ENCODE data around the gene LRRC71.

DNA sequence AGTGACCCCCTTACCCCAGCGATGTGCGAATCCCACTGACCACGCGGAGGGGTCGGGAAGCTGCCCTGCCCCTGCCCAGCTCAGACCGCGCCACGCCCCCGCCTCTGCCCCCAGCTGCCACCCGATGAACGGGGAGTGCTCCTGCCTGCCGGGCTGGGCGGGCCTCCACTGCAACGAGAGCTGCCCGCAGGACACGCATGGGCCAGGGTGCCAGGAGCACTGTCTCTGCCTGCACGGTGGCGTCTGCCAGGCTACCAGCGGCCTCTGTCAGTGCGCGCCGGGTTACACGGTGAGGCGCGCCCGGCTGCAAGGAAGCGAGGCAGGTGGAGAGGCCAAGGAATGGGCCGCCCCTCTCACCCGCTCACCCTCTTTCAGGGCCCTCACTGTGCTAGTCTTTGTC, 11.9 kb upstream of the LRRC71 start:
- TF ChIP-seq, protein P1, sequence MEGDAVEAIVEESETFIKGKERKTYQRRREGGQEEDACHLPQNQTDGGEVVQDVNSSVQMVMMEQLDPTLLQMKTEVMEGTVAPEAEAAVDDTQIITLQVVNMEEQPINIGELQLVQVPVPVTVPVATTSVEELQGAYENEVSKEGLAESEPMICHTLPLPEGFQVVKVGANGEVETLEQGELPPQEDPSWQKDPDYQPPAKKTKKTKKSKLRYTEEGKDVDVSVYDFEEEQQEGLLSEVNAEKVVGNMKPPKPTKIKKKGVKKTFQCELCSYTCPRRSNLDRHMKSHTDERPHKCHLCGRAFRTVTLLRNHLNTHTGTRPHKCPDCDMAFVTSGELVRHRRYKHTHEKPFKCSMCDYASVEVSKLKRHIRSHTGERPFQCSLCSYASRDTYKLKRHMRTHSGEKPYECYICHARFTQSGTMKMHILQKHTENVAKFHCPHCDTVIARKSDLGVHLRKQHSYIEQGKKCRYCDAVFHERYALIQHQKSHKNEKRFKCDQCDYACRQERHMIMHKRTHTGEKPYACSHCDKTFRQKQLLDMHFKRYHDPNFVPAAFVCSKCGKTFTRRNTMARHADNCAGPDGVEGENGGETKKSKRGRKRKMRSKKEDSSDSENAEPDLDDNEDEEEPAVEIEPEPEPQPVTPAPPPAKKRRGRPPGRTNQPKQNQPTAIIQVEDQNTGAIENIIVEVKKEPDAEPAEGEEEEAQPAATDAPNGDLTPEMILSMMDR (IDR thresholded peaks at IDR 0.05), result no peak
- no peak for TF ChIP-seq JUN (CRISPR knock-in tag; IDR thresholded peaks at IDR 0.05)
- TF ChIP-seq, protein P2, sequence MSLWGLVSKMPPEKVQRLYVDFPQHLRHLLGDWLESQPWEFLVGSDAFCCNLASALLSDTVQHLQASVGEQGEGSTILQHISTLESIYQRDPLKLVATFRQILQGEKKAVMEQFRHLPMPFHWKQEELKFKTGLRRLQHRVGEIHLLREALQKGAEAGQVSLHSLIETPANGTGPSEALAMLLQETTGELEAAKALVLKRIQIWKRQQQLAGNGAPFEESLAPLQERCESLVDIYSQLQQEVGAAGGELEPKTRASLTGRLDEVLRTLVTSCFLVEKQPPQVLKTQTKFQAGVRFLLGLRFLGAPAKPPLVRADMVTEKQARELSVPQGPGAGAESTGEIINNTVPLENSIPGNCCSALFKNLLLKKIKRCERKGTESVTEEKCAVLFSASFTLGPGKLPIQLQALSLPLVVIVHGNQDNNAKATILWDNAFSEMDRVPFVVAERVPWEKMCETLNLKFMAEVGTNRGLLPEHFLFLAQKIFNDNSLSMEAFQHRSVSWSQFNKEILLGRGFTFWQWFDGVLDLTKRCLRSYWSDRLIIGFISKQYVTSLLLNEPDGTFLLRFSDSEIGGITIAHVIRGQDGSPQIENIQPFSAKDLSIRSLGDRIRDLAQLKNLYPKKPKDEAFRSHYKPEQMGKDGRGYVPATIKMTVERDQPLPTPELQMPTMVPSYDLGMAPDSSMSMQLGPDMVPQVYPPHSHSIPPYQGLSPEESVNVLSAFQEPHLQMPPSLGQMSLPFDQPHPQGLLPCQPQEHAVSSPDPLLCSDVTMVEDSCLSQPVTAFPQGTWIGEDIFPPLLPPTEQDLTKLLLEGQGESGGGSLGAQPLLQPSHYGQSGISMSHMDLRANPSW (CRISPR knock-in tag; conservative IDR thresholded peaks at IDR 0.05; ENCODE audit: low read depth), result no peak
- no peak for TF ChIP-seq NFYB (CRISPR knock-in tag; conservative IDR thresholded peaks at IDR 0.05; ENCODE audit: low read depth)
